Measurements from ENCODE around the gene AMMECR1. TPM values are rescaled to one million over a fixed set of nuclear protein-coding genes. Genes with fewer than 3 reads are reported as not detected.

The AMMECR1 gene
- total RNA-seq, 4 donors from 2014 or later = 3.0 to 5.1 (median 3.7) TPM

DNA sequence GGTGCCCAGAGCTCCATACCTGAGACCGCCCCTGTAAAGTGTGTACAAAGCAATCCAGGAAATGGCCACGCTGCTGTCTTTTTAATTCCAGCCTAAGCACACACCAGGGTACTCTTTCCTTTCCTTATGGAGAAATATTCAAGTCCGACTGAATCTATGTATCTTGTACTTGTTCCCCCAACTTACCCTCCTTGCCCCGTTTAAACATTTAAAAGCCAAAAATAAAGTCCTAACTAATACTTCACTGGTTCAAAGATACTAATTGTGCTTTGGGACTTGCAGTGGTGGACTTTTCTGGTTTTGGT is 731 bp upstream of the AMMECR1 start:
- TF ChIP-seq, protein P1, sequence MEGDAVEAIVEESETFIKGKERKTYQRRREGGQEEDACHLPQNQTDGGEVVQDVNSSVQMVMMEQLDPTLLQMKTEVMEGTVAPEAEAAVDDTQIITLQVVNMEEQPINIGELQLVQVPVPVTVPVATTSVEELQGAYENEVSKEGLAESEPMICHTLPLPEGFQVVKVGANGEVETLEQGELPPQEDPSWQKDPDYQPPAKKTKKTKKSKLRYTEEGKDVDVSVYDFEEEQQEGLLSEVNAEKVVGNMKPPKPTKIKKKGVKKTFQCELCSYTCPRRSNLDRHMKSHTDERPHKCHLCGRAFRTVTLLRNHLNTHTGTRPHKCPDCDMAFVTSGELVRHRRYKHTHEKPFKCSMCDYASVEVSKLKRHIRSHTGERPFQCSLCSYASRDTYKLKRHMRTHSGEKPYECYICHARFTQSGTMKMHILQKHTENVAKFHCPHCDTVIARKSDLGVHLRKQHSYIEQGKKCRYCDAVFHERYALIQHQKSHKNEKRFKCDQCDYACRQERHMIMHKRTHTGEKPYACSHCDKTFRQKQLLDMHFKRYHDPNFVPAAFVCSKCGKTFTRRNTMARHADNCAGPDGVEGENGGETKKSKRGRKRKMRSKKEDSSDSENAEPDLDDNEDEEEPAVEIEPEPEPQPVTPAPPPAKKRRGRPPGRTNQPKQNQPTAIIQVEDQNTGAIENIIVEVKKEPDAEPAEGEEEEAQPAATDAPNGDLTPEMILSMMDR (IDR thresholded peaks at IDR 0.05; ENCODE audit: low read depth) = no peak

GRCh38 chrX:110317061-110317819 is 645 bp downstream of the AMMECR1 start:
- TF ChIP-seq, protein P1 (IDR thresholded peaks at IDR 0.05; ENCODE audit: low read depth) = no peak

DNA sequence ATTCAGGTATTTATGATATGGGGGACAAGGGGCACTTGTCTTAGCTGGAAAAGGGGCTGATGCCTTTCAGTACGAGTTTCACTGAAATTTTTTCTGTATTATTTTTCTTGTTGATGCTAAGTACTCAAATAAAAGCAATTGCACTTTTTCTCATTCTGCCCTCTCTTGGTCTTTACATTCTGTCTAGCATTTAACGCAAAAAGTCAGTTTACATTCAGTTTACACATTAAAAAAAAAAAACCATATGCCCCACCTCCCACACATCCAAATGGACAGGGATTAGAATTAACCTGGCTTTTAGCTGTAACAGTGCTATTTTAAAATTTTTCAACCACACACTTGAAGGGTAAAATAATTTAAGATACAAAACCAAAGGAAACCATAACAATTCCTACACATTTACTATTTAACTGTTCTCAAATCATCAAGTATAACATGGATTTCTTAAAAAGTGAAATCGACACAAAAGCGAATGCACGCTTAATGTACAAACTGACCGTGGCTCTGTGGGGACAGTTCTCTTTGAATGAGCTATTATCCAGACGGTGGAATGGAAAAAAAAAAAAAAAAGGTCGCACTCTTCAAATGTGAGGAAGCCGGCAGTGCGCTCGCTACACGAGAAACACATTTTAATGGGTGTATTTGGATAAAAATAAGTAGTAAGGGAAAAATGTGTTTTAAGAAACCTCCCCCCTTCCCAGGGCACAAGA is 1.4 kb downstream of the AMMECR1 start:
- TF ChIP-seq, protein P1 (IDR thresholded peaks at IDR 0.05; ENCODE audit: low read depth) = no peak

DNA sequence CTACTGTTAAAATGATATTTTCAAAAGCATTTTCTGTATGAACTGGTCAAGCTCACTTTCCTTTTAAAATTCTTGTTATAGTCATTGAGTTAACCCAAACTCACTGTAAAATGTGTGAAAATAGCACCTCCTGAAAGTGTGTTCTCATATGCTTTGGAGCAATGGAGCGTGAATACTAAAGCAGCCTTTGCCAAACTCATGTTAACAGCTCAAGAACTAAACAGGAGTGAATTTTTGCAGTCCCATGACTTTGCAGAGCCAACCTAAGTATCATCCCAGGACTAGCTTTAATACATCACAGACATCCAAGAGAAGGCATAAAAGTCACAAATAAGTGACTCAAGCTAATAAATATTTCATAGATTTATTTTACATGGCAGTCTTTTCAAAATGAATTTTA is 2.3 kb downstream of the AMMECR1 start:
- TF ChIP-seq, protein P1 (IDR thresholded peaks at IDR 0.05; ENCODE audit: low read depth) = no peak

DNA sequence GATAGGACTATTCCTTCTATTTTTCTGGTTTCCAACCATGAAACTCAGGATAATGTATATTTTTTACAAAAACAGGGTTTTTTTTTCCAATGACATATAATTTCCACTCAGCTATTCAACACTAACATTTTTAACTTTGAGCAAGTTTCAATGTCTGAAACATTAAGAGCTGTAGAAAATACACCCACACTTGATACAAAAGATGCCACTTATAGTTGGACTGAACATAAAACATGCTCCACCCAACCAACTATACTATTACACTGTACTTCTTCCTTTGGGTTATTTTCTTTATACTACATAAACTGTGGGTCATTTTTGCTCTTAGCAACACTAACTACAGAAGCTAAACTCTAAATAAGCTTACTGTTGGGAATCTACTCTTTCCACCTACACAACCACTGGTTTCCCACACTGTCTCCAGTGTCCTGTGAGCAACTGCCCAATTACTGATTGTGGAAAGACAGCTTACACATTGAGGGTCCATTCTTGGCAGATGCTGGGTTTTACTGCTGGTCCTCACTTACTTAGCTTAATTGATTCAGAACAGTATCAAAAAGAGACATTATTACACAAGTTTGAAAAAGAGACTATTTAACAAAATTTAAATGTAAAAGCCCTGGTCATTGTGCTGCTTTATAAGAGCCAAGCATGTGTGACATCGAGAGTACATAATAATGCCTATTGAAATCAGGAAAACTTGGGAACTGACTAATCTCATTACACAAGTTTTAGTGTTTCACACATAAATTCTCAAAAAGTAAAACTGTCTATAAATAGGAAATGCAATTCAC is 6.3 kb downstream of the AMMECR1 start:
- TF ChIP-seq, protein P1 (IDR thresholded peaks at IDR 0.05; ENCODE audit: low read depth) = no peak

- TF ChIP-seq, protein P1 (IDR thresholded peaks at IDR 0.05; ENCODE audit: low read depth) = no peak
Measured at GRCh38 chrX:110310896-110311295, 7.0 kb downstream of the AMMECR1 start.
